Peyer's patch (tissue), 4 donors: Measurements from ENCODE around the gene SLC25A19.

ENCODE experiments used
- POLR2A ChIP-seq, 2 donors: fragments of 450-650 bp; IDR thresholded peaks; one replicate each; pipeline ENCODE4 v1.5.1; 2017; ENCODE audit warnings: antibody characterized with exemption in 2 of 2, mild to moderate bottlenecking in 2 of 2, moderate library complexity in 2 of 2
- TF ChIP-seq, protein P1 (sequence below), 6 experiments: fragments of 450-650 bp in 4 of 6; fragments of 200-600 bp in 2 of 6; sonication (generic) in 1 of 6; IDR thresholded peaks; one replicate each; pipeline ENCODE4 v1.5.1; 2017 to 2019; ENCODE audit warnings: antibody characterized with exemption in 6 of 6, mild to moderate bottlenecking in 3 of 6, moderate library complexity in 1 of 6

DNA sequence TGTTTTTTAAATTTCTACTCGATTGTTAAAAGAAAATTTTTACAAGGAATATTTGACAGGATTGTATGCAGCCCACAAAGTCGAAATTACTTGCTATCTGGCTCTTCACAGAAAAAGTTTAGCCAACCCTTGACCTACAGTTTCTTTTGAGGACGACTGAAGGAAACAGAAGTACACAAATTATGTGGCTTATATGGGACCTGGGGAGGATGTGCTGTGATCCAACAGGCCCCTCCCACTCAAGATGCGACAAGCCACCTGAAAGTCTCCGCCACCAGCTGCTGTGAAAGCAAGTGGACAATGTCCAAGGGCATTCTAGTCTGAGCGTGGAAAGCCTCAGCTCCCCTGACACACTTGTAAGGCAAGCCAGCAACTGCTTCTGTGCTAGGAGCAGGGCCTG, 42.4 kb upstream of the SLC25A19 start:
- TF ChIP-seq, protein P1, sequence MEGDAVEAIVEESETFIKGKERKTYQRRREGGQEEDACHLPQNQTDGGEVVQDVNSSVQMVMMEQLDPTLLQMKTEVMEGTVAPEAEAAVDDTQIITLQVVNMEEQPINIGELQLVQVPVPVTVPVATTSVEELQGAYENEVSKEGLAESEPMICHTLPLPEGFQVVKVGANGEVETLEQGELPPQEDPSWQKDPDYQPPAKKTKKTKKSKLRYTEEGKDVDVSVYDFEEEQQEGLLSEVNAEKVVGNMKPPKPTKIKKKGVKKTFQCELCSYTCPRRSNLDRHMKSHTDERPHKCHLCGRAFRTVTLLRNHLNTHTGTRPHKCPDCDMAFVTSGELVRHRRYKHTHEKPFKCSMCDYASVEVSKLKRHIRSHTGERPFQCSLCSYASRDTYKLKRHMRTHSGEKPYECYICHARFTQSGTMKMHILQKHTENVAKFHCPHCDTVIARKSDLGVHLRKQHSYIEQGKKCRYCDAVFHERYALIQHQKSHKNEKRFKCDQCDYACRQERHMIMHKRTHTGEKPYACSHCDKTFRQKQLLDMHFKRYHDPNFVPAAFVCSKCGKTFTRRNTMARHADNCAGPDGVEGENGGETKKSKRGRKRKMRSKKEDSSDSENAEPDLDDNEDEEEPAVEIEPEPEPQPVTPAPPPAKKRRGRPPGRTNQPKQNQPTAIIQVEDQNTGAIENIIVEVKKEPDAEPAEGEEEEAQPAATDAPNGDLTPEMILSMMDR (IDR thresholded peaks at IDR 0.05): no peak
- no peak for TF ChIP-seq POLR2A (IDR thresholded peaks at IDR 0.05)
